Endothelial cell of umbilical vein (primary cell): ENCODE data around the gene PWP1. TPM values are rescaled to one million over a fixed set of nuclear protein-coding genes. Genes with fewer than 3 reads are reported as not detected.

ENCODE experiments used
- BruUV-seq: library from RNA; stranded (reverse); fragments of 400-500 nt; replicated peaks from 2 replicates; lab custom pipeline; 2021; lab: Mats Ljungman, UMichigan
- CTCF ChIA-PET: fragments of 300-600, 350-600 bp; sonication (Branson Sonifier 250); formaldehyde crosslinking; loops from one replicate; lab custom pipeline; 2021; ENCODE audit warnings: antibody characterized with exemption, inconsistent platforms; lab: Charles Lee
- POLR2A ChIA-PET: fragments of 300-600, 350-600 bp; sonication (Branson Sonifier 250); formaldehyde crosslinking; loops from one replicate; lab custom pipeline; 2021; ENCODE audit warnings: antibody characterized with exemption, inconsistent platforms; lab: Charles Lee
- DNase-seq: peaks from one replicate; pipeline ENCODE4 v3.0.0-alpha.2; 2011; ENCODE audit warnings: low read depth, low spot score
- FAIRE-seq: peaks from 2 replicates; lab custom pipeline; 2011; peaks lifted over from hg19 to GRCh38; lab: Jason Lieb, UNC
- H2AFZ ChIP-seq: 2 replicates; pipeline ENCODE4 v1.6.0; 2012; ENCODE audit warnings: low read depth, low read length, control low read depth, inconsistent platforms
- H3K27ac ChIP-seq: 2 replicates; pipeline ENCODE4 v1.5.1; 2011; ENCODE audit warnings: low read depth, mild to moderate bottlenecking, control low read depth, low read length, moderate library complexity; ENCODE audit not compliant: insufficient read depth
- H3K27me3 ChIP-seq, 2 experiments: 2 replicates each; pipeline versions ENCODE4 v1.6.0 to v1.6.1; 2011; ENCODE audit warnings: low read length in 2 of 2, mixed read lengths in 1 of 2; ENCODE audit not compliant: control insufficient read depth in 2 of 2, insufficient read depth in 2 of 2
- H3K36me3 ChIP-seq, 2 experiments: 2 replicates in 1 of 2; 3 replicates in 1 of 2; pipeline ENCODE4 v1.5.1; 2011; ENCODE audit warnings: low read length in 2 of 2, mild to moderate bottlenecking in 1 of 2, moderate library complexity in 1 of 2; ENCODE audit not compliant: control insufficient read depth in 2 of 2, insufficient read depth in 2 of 2; ENCODE audit errors: extremely low read depth in 1 of 2
- H3K4me1 ChIP-seq: 3 replicates; pipeline ENCODE4 v1.5.1; 2011; ENCODE audit warnings: mild to moderate bottlenecking, low read length; ENCODE audit not compliant: control insufficient read depth, insufficient read depth; ENCODE audit errors: extremely low read depth
- H3K4me2 ChIP-seq: 2 replicates; pipeline ENCODE4 v1.6.1; 2011; ENCODE audit warnings: low read length, control low read depth, mixed read lengths; ENCODE audit not compliant: insufficient read depth
- H3K4me3 ChIP-seq, 3 experiments: fragments of 200-600 bp in 1 of 3; sonication (generic), shearing (Covaris generic) in 1 of 3; replicated peaks in 1 of 3; 2 replicates each; pipeline ENCODE4 v1.5.1; 2011 to 2016; ENCODE audit warnings: control low read depth in 3 of 3, low read length in 3 of 3, mild to moderate bottlenecking in 2 of 3, inconsistent platforms in 1 of 3, low read depth in 1 of 3, moderate library complexity in 1 of 3; ENCODE audit not compliant: insufficient read depth in 1 of 3
- H3K79me2 ChIP-seq: 2 replicates; pipeline ENCODE4 v1.6.0; 2012; ENCODE audit warnings: low read length, inconsistent platforms; ENCODE audit not compliant: control insufficient read depth, insufficient read depth
- H3K9ac ChIP-seq: replicated peaks from 2 replicates; pipeline ENCODE3; 2011; ENCODE audit warnings: low read length, control low read depth; ENCODE audit not compliant: insufficient read depth; ENCODE audit errors: extremely low read depth
- H3K9me1 ChIP-seq: replicated peaks from 3 replicates; pipeline ENCODE4 v1.6.0; 2011; ENCODE audit warnings: mild to moderate bottlenecking, low read length; ENCODE audit not compliant: control insufficient read depth, insufficient read depth; ENCODE audit errors: extremely low read depth
- H3K9me3 ChIP-seq: replicated peaks from 2 replicates; pipeline ENCODE4 v1.5.1; 2012; ENCODE audit warnings: low read length, inconsistent platforms; ENCODE audit not compliant: control insufficient read depth, insufficient read depth
- H4K20me1 ChIP-seq: replicated peaks from 2 replicates; pipeline ENCODE3; 2011; ENCODE audit warnings: mild to moderate bottlenecking, low read length; ENCODE audit not compliant: control insufficient read depth, insufficient read depth; ENCODE audit errors: extremely low read depth
- EZH2 ChIP-seq: IDR thresholded peaks from 2 replicates; pipeline ENCODE4 v1.6.1; 2012; ENCODE audit warnings: borderline replicate concordance, low read depth, mild to moderate bottlenecking, moderate library complexity, low read length, inconsistent platforms; ENCODE audit not compliant: severe bottlenecking
- FOS ChIP-seq: IDR thresholded peaks from 2 replicates; pipeline ENCODE4 v1.6.1; 2011; ENCODE audit warnings: mild to moderate bottlenecking, low read length, moderate library complexity, borderline replicate concordance; ENCODE audit not compliant: insufficient read depth
- GATA2 ChIP-seq: IDR thresholded peaks from 2 replicates; pipeline ENCODE4 v1.7.0; 2011; ENCODE audit warnings: low read depth, mild to moderate bottlenecking, moderate library complexity, mixed read lengths, low read length; ENCODE audit not compliant: insufficient read length, insufficient read depth
- JUN ChIP-seq: IDR thresholded peaks from 2 replicates; pipeline ENCODE4 v1.6.1; 2011; ENCODE audit warnings: borderline replicate concordance, low read depth; ENCODE audit not compliant: insufficient read length, insufficient read depth
- POLR2AphosphoS5 ChIP-seq: IDR thresholded peaks from 2 replicates; pipeline ENCODE4 v1.6.1; 2012; ENCODE audit warnings: low read depth, mild to moderate bottlenecking, control low read depth, low read length, moderate library complexity; ENCODE audit not compliant: insufficient read depth
- dilution Hi-C: fragments of 300-500 bp; cut with MboI; formaldehyde crosslinking; loops from one replicate; pipeline ENCODE4 v1.15.0; 2019; ENCODE audit warnings: low sequenced_read_pairs; ENCODE audit not compliant: extremely low pct_ligation_motif_present
- intact Hi-C: fragments of 100-400 bp; cut with micrococcal nuclease; formaldehyde crosslinking; loops from one replicate; pipeline ENCODE4 v1.10.0; 2022
- polyA plus RNA-seq, 4 experiments: library from polyadenylated mRNA; depleted of rRNA in 3 of 4; stranded (reverse) in 3 of 4; unstranded in 1 of 4; fragments of >200 nt; gene quantifications; 2 replicates each; pipeline versions ENCODE4 v1.2.1 to v1.2.3, GENCODE V29; 2011 to 2012; ENCODE audit warnings: missing spikeins in 1 of 4
- total RNA-seq: library from RNA; stranded (reverse); gene quantifications from 2 replicates; pipeline ENCODE4 v1.2.3, GENCODE V29; 2021
- TF ChIP-seq, protein P1 (sequence below): IDR thresholded peaks from 2 replicates; pipeline ENCODE4 v1.6.1; 2011; ENCODE audit not compliant: insufficient read depth, insufficient read length
- TF ChIP-seq, protein P2 (sequence below), 2 donors: IDR thresholded peaks; 1 replicate in 1 of 2; 2 replicates in 1 of 2; pipeline ENCODE4 v1.5.1; 2011; ENCODE audit warnings: low read length in 2 of 2, mild to moderate bottlenecking in 2 of 2, moderate library complexity in 2 of 2, control low read depth in 1 of 2, inconsistent platforms in 1 of 2, low read depth in 1 of 2; ENCODE audit not compliant: insufficient read depth in 1 of 2; ENCODE audit errors: extremely low read depth in 1 of 2

Gene PWP1
- total and polyA plus RNA-seq, 2 donors (not counting 3 experiments of a cell fraction or from before 2014, with no cell fraction given), result 70.8 to 154 TPM

DNA sequence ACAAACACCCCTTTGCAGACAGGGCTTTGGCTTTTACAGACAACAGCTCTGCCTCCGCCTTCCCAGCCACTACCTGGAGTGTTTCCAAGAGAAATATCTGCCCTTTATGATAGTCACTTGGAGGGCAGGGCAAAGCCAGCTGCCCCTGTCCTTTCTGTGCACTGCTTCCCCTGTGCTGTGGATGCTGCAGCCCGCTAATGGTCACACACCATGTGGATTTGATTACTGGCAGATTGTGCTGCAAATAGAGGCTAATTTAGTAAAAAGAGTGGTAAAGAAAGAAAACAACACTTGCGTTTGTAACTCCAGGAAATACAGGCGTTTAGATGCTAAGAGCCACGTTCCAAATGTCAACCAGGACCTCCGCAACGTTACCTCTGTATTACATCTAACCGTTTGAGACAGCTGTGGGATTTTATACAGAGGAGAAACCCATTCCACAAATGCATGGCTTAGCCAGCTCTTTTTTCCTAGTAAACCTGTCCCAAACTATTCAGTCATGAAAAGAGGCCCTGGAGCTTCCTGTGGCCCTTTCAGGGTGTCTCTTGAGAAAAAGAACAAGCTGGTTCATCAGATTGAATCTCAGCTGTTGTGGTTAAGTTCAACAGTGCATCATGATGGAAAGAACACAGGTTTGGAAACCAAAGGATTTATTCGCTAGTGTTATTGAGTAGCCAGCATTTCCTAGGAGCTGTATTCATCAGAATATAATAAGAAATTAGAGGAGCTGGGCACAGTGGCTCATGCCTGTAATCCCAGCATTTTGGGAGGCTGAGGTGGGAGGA lies 30.1 kb upstream of the PWP1 start:
- Histone ChIP-seq H3K9me3 (no peaks in the 10 kb centered on the region), H3K4me2 (no peak overlapping the region), H3K79me2 (no peaks in the 10 kb centered on the region), H3K9ac (no peak overlapping the region), H2AFZ (no peak overlapping the region), H3K4me3 (no peak overlapping the region), H3K27me3 (no peaks in the 10 kb centered on the region), H4K20me1 (no peaks in the 10 kb centered on the region), H3K36me3 (no peaks in the 10 kb centered on the region), H3K9me1 (no peaks in the 10 kb centered on the region), H3K4me1 (no peaks in the 10 kb centered on the region), H3K27ac (no peak overlapping the region)
- ChIA-PET POLR2A (no interaction called here), CTCF (interaction anchor here (1.4 to 2.6 kb wide), 4 partner anchors 8 to 230 kb away, joined by 3 to 9 read pairs (median 7); no protein-coding TSS in a partner anchor)
- TF ChIP-seq JUN (no peak), EZH2 (no peak), FOS (no peak), POLR2AphosphoS5 (no peak), GATA2 (no peak)
- TF ChIP-seq, protein P1, sequence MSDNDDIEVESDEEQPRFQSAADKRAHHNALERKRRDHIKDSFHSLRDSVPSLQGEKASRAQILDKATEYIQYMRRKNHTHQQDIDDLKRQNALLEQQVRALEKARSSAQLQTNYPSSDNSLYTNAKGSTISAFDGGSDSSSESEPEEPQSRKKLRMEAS, result no peak
- TF ChIP-seq, protein P2, sequence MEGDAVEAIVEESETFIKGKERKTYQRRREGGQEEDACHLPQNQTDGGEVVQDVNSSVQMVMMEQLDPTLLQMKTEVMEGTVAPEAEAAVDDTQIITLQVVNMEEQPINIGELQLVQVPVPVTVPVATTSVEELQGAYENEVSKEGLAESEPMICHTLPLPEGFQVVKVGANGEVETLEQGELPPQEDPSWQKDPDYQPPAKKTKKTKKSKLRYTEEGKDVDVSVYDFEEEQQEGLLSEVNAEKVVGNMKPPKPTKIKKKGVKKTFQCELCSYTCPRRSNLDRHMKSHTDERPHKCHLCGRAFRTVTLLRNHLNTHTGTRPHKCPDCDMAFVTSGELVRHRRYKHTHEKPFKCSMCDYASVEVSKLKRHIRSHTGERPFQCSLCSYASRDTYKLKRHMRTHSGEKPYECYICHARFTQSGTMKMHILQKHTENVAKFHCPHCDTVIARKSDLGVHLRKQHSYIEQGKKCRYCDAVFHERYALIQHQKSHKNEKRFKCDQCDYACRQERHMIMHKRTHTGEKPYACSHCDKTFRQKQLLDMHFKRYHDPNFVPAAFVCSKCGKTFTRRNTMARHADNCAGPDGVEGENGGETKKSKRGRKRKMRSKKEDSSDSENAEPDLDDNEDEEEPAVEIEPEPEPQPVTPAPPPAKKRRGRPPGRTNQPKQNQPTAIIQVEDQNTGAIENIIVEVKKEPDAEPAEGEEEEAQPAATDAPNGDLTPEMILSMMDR (IDR thresholded peaks at IDR 0.05; ENCODE audit: extremely low read depth in 1 of 2, insufficient read depth in 1 of 2, low read depth in 1 of 2, low read length in 2 of 2), result no peak
- DNase-seq (peak; percentile 67), FAIRE-seq (no peak)
- no TSS peak for BruUV-seq
- dilution Hi-C loops, result no loop called here
- intact Hi-C loops, result no loop called here
